Natural killer cell (primary cell): ENCODE data around the gene TREM2. TPM values are rescaled to one million over a fixed set of nuclear protein-coding genes. Genes with fewer than 3 reads are reported as not detected.
"Not testable (repeated sequence)": the region's sequence is repeated elsewhere in the genome, so short reads cannot be mapped to it uniquely, and the experiment has no call there.

ENCODE experiments used
- ATAC-seq, 3 donors: fragments of 150-1000 bp in 2 of 3; fragments of 200-7000 bp in 1 of 3; cut with Tn5 transposase; 1 replicate in 1 of 3; 2 replicates in 2 of 3; pipeline ENCODE4 v1.10.0; 2021; ENCODE audit warnings: mild to moderate bottlenecking in 2 of 3, moderate library complexity in 2 of 3
- DNase-seq, 2 donors: peaks; one replicate each; pipeline versions ENCODE4 v3.0.0 to v3.0.0-alpha.2; 2013 to 2021; ENCODE audit warnings: mixed read lengths in 1 of 2
- H3K27ac ChIP-seq: one replicate; pipeline ENCODE4 v1.5.1; 2013; ENCODE audit warnings: mild to moderate bottlenecking, low read length
- H3K27me3 ChIP-seq: one replicate; pipeline ENCODE4 v1.6.1; 2013; ENCODE audit warnings: low read length; ENCODE audit not compliant: control insufficient read depth, insufficient read depth
- H3K36me3 ChIP-seq: one replicate; pipeline ENCODE4 v1.6.1; 2013; ENCODE audit warnings: low read length; ENCODE audit not compliant: control insufficient read depth, insufficient read depth
- H3K4me1 ChIP-seq: one replicate; pipeline ENCODE4 v1.6.1; 2013; ENCODE audit warnings: low read length; ENCODE audit not compliant: control insufficient read depth, insufficient read depth
- H3K4me3 ChIP-seq: one replicate; pipeline ENCODE4 v1.5.1; 2013; ENCODE audit warnings: low read length
- H3K9me3 ChIP-seq: one replicate; pipeline ENCODE4 v1.6.1; 2013; ENCODE audit warnings: low read length; ENCODE audit not compliant: control insufficient read depth, insufficient read depth
- H3K27ac Mint-ChIP-seq, 2 donors: one replicate each; pipeline ENCODE4 v1.8.0; 2022; ENCODE audit warnings: mild to moderate bottlenecking in 2 of 2, mixed read lengths in 2 of 2, moderate library complexity in 1 of 2
- H3K27me3 Mint-ChIP-seq, 2 donors: one replicate each; pipeline ENCODE4 v1.8.0; 2022; ENCODE audit warnings: low read depth in 2 of 2, mixed read lengths in 2 of 2
- H3K36me3 Mint-ChIP-seq: one replicate; pipeline ENCODE4 v1.8.0; 2022; ENCODE audit warnings: mixed read lengths
- H3K4me1 Mint-ChIP-seq, 2 donors: one replicate each; pipeline ENCODE4 v1.8.0; 2022; ENCODE audit warnings: mixed read lengths in 2 of 2
- H3K4me3 Mint-ChIP-seq: one replicate; pipeline ENCODE4 v1.8.0; 2022; ENCODE audit warnings: mild to moderate bottlenecking, moderate library complexity, mixed read lengths
- H3K9me3 Mint-ChIP-seq, 2 donors: one replicate each; pipeline ENCODE4 v1.8.0; 2022; ENCODE audit warnings: mixed read lengths in 2 of 2
- CTCF ChIP-seq: fragments of 200-600 bp; IDR thresholded peaks from one replicate; pipeline ENCODE4 v1.8.0; 2022; ENCODE audit warnings: antibody characterized with exemption
- WGBS: methylation state at CpG from one replicate; pipeline ENCODE4 v1.1.7; 2013; ENCODE audit warnings: missing lambda C conversion rate; ENCODE audit not compliant: insufficient coverage; 5-methylcytosine and 5-hydroxymethylcytosine counted together
- intact Hi-C: fragments of 100-400 bp; cut with micrococcal nuclease; formaldehyde crosslinking; loops from one replicate; pipeline ENCODE4 v1.14.2; 2022
- total RNA-seq, 4 donors: library from RNA; stranded (reverse); fragments of 120-200 nt in 1 of 4; gene quantifications; one replicate each; pipeline versions ENCODE4 v1.2.3 to v1.2.4, GENCODE V29; 2013 to 2022

Gene TREM2
- total RNA-seq, 3 donors from 2014 or later (not counting 1 experiment from before 2014, with no cell fraction given), result not detected

- 93% methylated on average over 1 of the region's 1 CpG for WGBS
- peaks cover 7% of the 10 kb centered on the region for H3K36me3 ChIP-seq
- H3K9me3 ChIP-seq, result no peaks in the 10 kb centered on the region
- no peak overlapping the region for H3K4me3 ChIP-seq
- DNase-seq (no peak), ATAC-seq (no peak)
- H3K36me3 Mint-ChIP-seq, result peaks cover 32% of the 10 kb centered on the region
- intact Hi-C loops, result no loop called here
- H3K9me3 Mint-ChIP-seq, result no peaks in the 10 kb centered on the region
- H3K4me1 ChIP-seq, result no peaks in the 10 kb centered on the region
- no peak overlapping the region for H3K27ac ChIP-seq
- no peaks in the 10 kb centered on the region for H3K27me3 ChIP-seq
- H3K27ac Mint-ChIP-seq, result no peak overlapping the region
- H3K4me3 Mint-ChIP-seq, result no peak overlapping the region
- no peak for TF ChIP-seq CTCF
- no peaks in the 10 kb centered on the region for H3K27me3 Mint-ChIP-seq
- peaks cover 0 to 6% of the 10 kb centered on the region in 2 donors for H3K4me1 Mint-ChIP-seq
These were observed 40.5 kb downstream of the TREM2 start for GRCh38 chr6:41122373-41122772.

GRCh38 chr6:41120058-41120457 is 42.9 kb downstream of the TREM2 start:
- Histone ChIP-seq H3K36me3 (peaks cover 7% of the 10 kb centered on the region), H3K27ac (no peak overlapping the region), H3K4me3 (no peak overlapping the region), H3K9me3 (no peaks in the 10 kb centered on the region), H3K27me3 (no peaks in the 10 kb centered on the region), H3K4me1 (no peaks in the 10 kb centered on the region)
- intact Hi-C loops, result no loop called here
- no peaks in the 10 kb centered on the region for H3K4me1 Mint-ChIP-seq
- H3K4me3 Mint-ChIP-seq, result no peak overlapping the region
- H3K27me3 Mint-ChIP-seq, result no peaks in the 10 kb centered on the region
- DNase-seq (no peak), ATAC-seq (no peak)
- no peak for TF ChIP-seq CTCF
- H3K9me3 Mint-ChIP-seq, result no peaks in the 10 kb centered on the region
- no peak overlapping the region for H3K27ac Mint-ChIP-seq
- H3K36me3 Mint-ChIP-seq, result peaks cover 29% of the 10 kb centered on the region
- WGBS, result 80% methylated on average over 1 of the region's 1 CpG

GRCh38 chr6:41119508-41119907 is 43.4 kb downstream of the TREM2 start:
- no peak overlapping the region for H3K27ac Mint-ChIP-seq

GRCh38 chr6:41115027-41115426 is 47.9 kb downstream of the TREM2 start:
- intact Hi-C loops, H3K27ac Mint-ChIP-seq, H3K27ac ChIP-seq, DNase-seq, H3K9me3 Mint-ChIP-seq, H3K9me3 ChIP-seq, H3K36me3 ChIP-seq, H3K27me3 Mint-ChIP-seq, H3K4me3 ChIP-seq, H3K27me3 ChIP-seq, ATAC-seq, H3K36me3 Mint-ChIP-seq, H3K4me3 Mint-ChIP-seq, H3K4me1 Mint-ChIP-seq, H3K4me1 ChIP-seq: not testable (repeated sequence)
- WGBS, result 100% methylated on average over 2 of the region's 2 CpGs

More at GRCh38 chr6:41119508-41119907, 43.4 kb downstream of the TREM2 start:
- Histone ChIP-seq H3K9me3 (no peaks in the 10 kb centered on the region), H3K27me3 (no peaks in the 10 kb centered on the region), H3K36me3 (peaks cover 7% of the 10 kb centered on the region), H3K4me3 (no peak overlapping the region), H3K27ac (no peak overlapping the region), H3K4me1 (no peaks in the 10 kb centered on the region)
- H3K4me1 Mint-ChIP-seq, result no peaks in the 10 kb centered on the region
- DNase-seq, result no peak
- intact Hi-C loops, result no loop called here
- no peaks in the 10 kb centered on the region for H3K27me3 Mint-ChIP-seq
- WGBS, result 50% methylated on average over 1 of the region's 1 CpG
- H3K9me3 Mint-ChIP-seq, result no peaks in the 10 kb centered on the region
- no peak for TF ChIP-seq CTCF
- no peak for ATAC-seq
- peaks cover 29% of the 10 kb centered on the region for H3K36me3 Mint-ChIP-seq
- no peak overlapping the region for H3K4me3 Mint-ChIP-seq
